ENCODE measurements around the gene ARHGAP28.

- TF ChIP-seq CTCF (IDR thresholded peaks at IDR 0.05) (no peak), POLR2A (IDR thresholded peaks at IDR 0.05) (no peak)
These were observed 688 bp upstream of the ARHGAP28 start for GRCh38 chr18:6728809-6729246.

Data from adrenal gland (tissue), 5 donors.